HK-2 (cell line): ENCODE measurements around the gene AGER.
"Not testable (repeated sequence)": the region's sequence is repeated elsewhere in the genome, so short reads cannot be mapped to it uniquely, and the experiment has no call there.

Experiments used
- DNase-seq: peaks from one replicate; pipeline ENCODE4 v3.0.0-alpha.2; 2018; ENCODE audit not compliant: unreplicated experiment

AGER gene

GRCh38 chr6:32184084-32184640, at the start of gene AGER:
Gene AGER (minus strand): TSS chr6:32184253. CDS start chr6:32184222, 31 bp downstream.
- no peak for DNase-seq

DNA sequence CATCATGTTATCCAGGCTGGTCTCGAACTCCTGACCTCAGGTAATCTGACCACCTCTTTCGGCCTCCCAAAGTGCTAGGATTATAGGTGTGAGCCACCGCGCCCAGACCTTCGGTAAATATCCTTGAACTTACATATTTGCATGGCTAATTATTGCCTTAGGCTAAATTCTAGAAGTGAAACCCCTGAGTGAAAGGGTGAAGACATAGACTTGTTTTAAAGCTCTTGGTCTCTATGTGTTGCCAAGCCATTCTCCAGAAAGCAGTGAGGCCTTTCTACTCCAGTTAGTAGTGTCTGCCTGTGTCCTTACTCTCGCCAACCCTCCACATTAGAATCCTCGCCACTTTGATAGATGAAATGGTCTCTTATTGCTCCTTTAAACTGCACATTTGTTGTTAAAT, 42.4 kb upstream of the AGER start:
- no peak for DNase-seq

DNA sequence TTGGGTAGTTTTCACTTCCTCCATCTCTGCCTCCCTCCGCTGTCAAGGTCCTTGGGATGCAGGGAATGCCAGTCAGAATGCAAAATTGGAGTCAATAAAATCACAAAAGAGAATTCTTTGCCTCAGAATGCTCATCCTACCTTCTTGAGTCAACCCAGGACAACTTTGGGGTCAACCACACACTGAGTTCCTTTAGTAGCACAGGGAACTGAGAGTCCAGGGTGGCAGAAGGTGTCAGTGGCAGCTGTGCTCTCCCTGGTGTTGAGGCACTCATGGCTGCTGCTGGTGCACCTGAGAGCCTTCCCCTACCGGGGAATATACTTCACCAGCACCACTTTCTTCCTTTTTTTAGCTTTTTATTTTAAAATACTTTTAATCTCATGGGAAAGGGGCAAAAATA, 40.6 kb upstream of the AGER start:
- no peak for DNase-seq

GRCh38 chr6:32223258-32224235, 39.5 kb upstream of the AGER start, which contains the start of gene NOTCH4:
Gene NOTCH4 (minus strand): TSS chr6:32224067. CDS start chr6:32223928, 139 bp downstream.
- no peak for DNase-seq

- no peak for DNase-seq
Measured at GRCh38 chr6:32222333-32223230, 38.5 kb upstream of the AGER start.

DNA sequence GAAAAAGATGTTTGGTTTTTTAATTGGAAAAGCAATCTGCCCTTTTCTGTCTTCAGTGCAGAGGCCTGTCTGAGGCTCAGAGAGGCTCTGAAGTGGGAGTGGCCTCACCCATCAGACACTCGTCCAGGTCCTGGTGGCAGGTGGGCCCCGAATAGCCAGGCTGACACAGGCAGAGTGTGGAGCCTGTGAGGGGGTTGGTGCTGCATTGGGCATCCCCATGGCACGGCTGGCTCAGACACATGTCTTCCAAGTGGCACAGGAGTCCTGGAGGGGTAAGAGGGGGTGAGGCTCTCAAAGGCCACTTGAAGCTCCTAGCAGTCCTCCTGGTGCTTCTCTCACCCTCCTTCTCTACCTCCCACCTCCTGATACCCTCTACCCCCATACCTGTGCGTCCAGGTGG, 36.0 kb upstream of the AGER start:
- DNase-seq = no peak

DNA sequence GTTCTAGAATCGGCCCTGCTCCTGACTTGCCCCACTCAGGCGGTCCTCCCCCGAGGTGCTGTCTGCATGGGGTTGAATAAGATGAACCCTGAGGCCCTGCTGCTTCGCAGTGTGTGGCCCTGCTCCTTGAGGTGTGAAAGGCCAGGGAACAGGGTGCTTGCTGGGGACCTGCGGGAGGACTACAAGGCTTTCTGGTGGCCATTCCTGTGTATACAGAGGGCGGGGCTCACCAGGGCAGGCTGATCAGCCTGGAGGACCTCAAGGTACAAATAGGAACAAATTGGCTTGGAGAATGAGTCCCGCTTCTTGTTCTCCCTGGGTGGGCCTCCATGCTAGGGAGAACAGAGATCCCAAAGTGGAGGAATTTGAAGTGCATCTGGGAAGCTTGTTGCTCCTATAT, 34.1 kb upstream of the AGER start:
- no peak for DNase-seq

- no peak for DNase-seq
Measured at GRCh38 chr6:32216998-32217397, 32.9 kb upstream of the AGER start.

DNA sequence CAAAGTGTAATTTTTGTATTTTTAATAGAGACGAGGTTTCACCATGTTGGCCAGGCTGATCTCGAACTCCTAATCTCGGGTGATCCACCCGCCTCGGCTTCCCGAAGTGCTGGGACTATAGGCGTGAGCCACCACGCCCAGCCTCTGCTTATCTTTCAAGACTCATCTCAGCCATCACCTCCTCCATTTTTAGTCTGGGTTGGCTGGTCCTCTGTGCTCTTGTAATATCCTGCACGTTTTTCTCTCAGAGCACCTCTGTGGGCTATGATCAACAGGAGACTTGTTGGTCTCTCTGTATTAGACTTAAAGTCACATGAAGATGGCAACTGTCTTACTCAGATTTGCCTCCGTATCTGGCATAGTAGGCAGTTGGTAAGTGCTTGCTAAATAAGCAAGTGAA, 32.2 kb upstream of the AGER start:
- no peak for DNase-seq

- DNase-seq = no peak
Measured at GRCh38 chr6:32215617-32216016, 31.6 kb upstream of the AGER start.

- no peak for DNase-seq
Measured at GRCh38 chr6:32214126-32214525, 30.1 kb upstream of the AGER start.

DNA sequence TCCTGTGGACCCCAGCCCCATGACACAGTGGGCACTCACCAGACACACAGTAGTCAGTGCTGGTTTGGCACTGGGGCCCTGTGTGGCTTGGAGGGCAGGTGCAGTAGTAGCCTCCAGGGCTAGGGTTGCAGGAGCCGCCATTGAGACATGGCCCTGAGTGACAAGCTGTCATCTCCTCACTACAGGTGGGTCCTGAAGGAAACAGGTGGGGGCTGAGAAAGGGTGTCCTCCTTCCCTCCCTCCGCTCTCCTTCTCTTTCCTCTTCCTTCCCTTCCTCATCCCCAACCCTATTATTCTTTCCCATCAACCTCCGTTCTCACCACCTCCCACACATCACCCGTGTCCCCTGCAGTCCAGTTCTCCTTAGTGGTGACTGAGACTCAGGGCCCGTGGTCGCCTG, 29.6 kb upstream of the AGER start:
- no peak for DNase-seq

DNA sequence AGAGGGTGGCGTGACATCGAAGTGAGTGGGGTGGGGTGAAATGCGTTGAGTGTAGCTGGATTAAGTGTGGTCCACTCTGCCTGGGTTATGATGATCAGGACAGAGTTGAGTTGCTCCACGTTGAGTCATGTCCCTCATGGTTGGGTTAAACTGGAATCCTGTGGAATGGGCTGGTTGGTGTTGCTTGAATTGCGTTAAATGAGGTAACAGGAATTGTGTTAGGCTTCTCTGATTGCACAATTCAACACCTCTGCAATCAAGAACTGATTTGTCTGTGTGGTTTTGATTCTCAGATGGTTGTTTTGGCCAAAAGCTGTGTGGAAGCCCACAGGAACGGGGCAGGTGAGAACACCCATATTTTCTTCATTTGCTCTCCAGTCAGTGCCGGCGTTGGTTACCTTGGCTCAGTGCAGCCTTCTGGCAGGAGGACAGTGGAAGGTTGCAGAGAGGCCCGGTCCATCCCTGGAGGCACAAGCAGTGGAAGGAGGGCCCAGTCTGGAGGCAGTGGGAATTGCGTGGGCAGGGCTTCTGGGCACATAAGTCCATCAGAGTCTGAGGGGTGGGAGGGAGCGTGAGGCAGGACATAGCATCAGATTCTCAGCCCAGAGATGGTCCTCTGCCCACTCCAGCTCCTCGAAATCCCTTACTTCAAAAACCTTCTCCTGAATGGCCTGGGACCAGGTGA, 28.2 kb upstream of the AGER start:
- no peak for DNase-seq

DNA sequence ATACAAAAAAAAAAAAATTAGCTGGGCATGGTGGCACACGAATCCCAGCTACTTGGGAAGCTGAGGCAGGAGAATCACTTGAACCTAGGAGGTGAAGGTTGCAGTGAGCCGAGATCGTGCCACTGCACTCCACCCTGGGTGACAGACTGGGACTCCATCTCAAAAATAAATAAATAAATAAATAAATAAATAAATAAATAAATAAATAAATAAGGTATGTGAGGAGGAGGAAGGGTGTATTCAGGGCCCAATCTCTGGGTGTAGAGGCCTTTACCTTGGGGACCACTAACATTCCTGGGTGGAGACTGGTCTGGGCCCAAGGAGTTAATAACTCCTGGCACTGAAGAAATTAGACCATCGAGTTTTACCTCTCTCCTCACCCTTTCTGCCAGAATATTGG, 27.4 kb upstream of the AGER start:
- not testable (repeated sequence) for DNase-seq

- no peak for DNase-seq
Measured at GRCh38 chr6:32210191-32210601, 26.1 kb upstream of the AGER start.

DNA sequence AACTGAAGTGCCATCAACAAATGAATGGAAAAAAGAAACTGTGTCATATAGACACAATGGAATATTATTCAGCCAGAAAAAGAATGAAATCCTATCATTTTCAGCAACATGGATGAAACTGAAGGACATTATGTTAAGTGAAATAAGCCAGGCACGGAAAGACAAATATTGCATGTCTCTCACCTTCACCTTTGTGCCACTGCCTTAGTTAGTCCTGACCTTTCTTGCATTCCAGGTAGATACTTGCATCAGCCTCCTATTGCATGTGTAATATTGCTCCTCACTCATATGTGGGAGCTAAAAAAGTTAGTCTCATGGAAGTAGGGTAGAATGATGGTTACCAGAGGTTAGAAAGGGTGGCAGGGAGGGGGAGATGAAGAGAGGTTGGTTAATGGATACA, 24.9 kb upstream of the AGER start:
- no peak for DNase-seq

DNA sequence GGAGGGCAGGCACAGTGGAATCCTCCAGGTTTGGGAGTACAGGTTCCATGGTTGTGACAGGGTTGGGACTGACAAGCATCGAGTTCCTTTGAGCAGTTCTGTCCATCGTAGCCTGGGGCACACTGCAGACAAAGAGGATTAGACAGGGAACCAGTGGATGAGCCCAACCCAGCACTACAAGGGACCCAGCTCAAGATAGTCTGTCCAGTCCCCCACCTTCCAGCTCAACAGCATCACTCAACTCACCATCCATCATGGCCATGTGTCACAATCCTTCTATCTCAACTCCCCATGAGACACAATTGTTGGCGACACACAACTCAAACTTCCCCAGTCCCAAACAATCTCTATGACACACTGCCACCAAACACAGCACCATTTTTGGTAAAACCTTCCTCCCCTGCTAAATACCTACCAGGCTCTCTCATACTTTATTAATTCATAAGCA, 20.2 kb upstream of the AGER start:
- DNase-seq = no peak

DNA sequence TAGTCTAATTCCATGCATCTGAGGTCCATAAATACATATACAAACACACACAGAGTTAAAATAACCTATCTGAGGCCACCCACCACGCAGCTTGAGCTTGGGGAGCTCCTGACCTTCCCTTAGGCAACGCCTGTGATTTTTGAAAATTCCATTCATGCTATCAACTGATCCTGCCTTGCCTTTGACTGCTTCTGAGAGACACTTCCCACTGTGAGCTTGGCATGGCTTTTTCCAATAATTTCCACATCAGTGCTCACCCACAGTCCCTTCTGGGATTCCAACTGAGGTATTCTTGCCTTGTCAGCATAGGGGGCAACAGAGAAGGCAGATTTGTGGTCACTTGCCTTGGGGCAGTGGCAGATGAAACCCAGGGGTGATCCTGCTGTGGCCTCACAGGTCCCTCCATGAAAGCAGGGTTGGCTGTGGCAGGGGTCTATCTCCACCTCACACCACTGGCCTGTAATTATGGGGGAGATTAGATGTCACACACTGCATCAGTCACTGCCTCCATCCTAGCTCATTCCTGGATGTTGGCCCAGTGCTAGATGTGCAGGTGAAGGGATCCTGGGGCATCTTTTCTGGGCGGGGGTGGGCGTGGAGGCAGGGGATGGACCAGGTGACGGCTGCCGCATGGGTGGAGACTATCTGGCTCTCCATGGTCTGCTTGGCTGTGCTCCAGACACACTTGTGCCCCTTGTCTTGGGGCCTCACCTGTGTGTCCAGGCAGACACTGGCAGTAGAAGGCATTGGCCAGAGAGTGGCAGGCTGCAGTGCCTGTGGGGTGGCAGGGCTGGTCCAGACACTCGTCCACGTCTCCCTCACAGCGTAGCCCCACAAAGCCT, 19.6 kb upstream of the AGER start:
- no peak for DNase-seq

DNA sequence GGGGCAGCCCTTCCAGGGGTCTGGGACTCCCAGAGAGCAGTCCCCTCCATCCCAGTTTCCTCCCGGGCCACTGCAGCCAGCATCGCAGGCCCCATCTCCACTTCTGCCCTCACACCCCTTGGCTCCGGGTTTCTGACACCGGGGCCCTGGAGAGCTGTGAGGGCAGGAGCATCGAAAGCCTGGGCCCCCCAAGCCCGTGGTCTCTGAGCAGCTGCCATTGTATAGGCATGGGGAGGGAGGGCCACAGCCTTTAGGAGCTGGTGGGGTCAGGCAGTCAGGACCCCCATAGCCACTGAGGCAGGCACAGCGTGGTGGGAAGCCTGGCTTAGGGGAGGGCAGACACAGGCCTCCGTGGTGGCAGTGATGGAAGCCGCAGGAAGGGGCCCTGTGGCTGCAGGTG, 18.1 kb upstream of the AGER start:
- no peak for DNase-seq

DNA sequence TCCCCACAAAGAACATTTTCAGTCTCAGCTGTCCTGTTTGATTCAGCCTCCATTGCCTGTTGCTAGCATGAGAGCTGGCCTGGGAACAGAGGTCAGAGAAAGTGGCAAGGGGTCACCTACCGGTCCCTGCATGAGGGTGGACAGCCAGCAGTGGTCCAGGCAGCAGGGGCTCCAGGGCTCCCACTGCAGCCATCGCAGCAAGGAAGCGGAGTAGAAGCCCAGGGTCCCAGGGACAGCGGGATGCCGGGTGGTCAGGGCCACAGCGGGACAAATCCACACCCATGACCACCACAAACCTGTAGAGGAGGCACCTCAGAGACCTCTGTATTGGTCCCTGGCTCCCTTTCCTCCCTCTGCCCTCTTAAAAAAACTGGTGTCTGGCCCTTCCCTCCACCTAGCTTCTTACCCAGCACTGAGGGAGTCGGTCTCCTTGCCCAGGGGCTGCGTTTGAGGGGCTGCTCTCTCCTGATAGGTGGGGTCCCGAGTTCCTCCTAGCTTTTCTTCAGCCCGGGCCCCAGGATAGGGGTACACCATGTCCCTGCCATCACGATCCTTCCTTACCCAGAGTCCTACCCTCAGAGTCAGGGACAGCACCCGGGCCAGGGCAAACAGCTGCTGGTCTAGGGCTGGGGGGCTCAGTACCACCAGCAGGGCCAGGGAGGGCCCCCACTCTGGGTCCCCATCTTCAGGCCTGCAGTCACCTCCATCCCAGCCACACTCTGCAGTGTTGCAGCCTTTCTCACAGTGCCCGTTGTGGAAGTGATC, 16.8 kb upstream of the AGER start:
- no peak for DNase-seq
